NCI-H69 (cell line): Measurements from ENCODE around the gene ZNF497.
"Not testable (repeated sequence)": the region's sequence is repeated elsewhere in the genome, so short reads cannot be mapped to it uniquely, and the experiment has no call there.

Experiments
- DNase-seq: peaks from one replicate; lab custom pipeline; 2025; lab: John Stamatoyannopoulos, UW

The ZNF497 gene

DNA sequence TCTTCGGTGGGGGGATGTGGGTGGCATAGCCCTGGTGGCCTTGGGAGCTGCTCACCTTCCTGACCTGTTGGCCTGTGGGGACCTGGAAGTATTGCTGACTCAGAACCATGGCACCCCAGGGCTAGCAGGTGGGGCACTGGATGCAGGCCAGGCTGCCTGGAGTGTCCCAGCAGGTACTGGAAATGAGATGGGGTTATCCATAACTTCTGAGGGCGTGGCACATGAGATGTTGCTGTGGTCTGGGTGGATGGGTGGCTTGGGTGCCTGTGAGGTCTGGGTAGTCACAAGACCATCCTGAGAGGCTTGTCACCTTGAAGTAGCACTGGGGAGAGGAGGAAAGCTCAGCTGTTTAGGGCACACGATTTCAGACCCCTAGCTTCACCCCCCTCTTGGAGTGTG is 32.3 kb upstream of the ZNF497 start:
- DNase-seq, result peak; percentile 40

GRCh38 chr19:58393725-58394033 is 31.1 kb upstream of the ZNF497 start:
- no peak for DNase-seq

DNA sequence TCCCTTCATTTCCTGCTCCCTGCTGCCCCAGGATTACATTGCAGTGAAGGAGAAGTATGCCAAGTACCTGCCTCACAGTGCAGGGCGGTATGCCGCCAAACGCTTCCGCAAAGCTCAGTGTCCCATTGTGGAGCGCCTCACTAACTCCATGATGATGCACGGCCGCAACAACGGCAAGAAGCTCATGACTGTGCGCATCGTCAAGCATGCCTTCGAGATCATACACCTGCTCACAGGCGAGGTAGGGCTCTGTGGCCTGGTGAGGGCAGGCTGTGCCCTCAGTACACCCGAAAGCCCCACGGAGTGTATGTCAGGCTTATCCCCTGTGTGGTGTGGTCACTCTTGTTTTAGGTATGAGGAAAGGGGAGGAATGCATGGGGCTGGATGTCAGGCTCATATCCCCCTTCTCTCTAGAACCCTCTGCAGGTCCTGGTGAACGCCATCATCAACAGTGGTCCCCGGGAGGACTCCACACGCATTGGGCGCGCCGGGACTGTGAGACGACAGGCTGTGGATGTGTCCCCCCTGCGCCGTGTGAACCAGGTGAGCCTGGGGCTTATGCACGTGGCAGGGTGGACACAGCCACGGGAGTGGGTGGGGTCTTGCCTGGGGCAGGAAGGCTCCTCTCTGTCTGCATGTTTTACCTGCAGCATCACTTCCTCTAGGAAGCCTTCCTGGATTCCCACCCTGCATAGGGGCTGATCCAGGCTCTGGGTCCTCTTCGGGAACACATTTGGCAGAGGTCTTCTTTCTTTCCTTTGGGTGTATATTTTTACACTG is 30.6 kb upstream of the ZNF497 start:
- no peak for DNase-seq

GRCh38 chr19:58388175-58388526 is 25.6 kb upstream of the ZNF497 start:
- no peak for DNase-seq

DNA sequence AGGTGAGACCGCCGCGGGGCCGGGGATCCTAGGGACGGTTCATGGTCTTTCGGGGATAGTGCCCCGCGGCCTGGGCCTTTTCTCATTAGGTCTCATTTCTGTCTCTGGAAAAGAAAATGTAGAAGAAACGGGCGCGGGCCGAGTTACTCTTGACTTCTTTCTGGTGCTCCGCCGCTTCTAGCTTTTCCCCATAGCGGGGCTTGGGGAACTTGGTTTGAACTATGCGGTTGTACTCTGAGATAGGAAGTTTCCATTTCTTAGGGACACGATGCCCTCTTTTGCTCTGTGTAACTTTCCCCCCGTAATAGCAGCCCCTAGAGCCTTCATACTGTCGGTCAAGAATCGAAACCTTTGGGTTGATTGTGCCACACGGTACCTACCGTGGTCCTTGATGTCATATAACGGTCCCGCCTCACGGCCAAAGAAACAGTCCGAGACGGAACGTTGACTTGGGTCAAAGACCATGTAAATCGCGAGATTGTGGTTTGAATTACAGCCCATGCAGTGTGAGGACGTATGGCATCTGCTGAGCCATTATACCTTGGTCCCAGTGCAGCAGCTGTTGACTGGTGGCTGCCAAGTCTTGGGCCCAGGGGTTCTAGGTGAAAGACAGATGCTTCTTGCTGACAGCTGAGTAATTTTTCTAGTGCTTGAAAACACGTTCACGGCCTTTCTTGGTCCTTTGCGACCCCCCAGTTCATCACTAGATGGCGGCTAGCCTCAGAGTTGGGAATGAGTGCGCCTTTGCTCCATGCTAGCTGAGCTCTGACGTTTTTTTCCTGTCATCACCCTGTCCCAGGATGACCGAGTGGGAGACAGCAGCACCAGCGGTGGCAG is 25.0 kb upstream of the ZNF497 start:
- DNase-seq, result peak; percentile 46

DNA sequence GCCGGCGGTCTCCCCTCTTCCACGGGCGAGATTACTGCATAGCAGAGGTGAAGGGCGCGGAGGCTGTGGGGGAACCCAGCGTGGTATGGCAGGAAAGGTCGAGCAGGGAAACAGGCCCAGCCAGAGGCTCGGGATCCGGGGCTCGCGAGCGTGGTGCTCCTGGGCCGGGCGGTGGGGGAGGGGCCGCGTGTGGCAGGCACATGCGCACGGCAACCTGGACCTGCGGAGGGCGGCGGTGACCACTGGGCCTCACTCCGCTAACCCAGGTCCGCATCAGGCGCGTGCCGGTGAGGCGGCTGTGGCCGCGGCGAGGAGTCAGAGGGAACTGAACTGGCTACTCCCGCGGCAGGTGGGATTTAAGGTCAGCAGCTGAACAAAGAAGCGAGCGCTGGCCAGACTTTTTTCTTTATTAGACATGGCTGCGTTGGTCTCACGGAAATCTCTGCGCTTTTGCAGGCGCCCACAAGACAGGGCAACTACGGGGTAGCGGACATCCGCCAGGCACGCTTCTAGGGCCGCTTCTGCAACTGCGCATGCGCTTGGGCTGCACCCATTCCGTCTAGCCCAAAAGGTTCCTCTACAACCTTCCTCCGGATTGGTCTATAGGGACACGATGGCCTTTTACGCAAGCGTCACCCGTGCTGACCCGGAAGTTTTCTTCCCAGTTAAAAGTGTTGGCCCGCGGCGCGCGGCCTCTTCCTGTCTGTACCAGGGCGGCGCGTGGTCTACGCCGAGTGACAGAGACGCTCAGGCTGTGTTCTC is 24.2 kb upstream of the ZNF497 start, which contains the start of gene RPS5:
Gene RPS5, plus strand, starts transcription at position 694 of the 762 bp plus-strand sequence. CDS start 869 bp downstream, outside the sequence.
- peak; percentile 99 for DNase-seq

DNA sequence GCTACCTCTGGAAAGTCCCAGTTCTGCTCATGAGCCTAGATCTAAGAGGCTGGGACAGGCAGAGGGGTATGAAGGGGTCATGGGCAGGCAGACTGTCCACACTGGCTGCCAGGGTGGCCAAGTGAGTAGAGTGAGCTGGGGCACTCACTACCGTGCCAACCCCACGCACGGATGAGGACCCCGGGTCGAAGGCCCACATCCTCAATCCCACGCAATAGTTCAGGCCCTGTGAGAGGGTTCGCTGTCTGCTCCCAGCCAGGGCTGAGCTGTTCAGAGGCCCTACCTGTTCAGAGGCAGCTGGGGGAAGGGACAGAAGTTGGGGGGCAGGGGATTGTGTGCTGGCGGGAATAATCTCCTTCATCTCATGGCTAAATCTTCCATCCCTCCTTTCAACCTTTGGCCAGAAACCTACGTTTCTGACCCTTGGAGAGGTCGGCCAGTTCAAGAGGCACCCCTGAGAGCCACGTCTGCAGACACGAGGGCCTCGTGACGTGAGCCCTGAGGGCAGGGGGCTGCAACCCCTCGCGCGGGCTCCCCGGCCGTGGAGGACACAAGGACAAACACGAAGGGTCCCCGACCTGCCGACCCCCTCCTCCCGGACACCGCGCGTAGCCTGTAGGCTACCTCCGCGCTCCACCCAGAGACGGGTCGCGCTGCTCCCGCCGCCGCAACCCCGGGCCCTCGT is 23.5 kb upstream of the ZNF497 start:
- DNase-seq, result peak; percentile 63

DNA sequence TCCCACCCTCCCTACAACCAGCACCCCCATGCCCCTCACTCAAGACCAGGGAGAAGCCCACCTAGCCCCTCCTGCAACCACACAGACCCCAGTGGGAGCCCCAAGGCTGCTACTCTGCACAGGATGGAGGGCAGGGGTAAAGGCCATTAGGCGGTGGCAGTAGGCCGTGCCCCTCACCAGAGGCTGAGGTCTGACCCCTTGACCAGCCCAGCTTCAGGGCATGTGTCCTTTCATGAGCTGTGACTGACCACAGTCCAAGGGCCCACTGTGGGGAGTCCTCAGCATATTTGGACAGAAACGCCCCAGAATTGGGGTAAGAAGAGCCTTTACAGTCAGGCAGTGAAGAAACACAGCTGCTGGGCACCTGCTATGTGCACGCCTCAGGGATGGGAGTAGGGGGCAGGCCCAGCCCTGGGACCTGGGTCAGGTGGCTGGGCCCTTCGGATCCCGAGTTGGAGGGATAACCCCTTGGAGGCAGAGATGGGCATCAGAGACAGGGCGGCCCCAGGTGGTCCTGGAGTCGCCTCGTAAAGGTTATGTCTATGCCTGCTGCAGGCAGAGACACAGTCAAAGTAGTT is 22.9 kb upstream of the ZNF497 start:
- no peak for DNase-seq

DNA sequence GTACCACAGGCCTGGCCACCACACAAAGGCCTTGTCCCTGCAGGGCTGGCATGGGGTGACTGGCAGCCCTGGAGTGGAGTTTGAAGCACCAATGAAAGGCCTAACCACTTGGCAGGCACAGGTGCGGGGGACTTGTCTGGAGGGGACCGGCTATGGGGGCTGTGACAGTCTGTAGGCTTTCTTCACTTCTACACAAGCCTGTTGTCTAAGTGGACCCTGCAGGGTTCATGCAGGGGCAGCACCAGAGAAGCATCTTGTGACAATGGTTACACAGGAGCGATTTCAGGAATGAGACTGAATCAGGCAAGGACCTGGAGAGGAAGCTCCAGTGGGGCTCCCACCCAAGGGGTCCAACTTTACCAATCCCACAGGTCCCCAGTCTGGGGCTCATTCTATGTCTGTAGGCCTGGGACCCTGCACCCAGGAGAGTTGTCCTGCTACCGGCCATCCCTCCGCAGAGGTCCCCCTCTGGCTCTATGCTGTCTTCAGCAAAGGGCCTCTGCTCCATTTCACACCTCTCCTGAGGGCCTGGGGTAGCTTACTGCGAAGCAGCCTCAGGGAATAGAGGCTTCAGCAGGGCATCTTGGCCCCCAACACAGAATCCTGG is 20.5 kb upstream of the ZNF497 start:
- no peak for DNase-seq

DNA sequence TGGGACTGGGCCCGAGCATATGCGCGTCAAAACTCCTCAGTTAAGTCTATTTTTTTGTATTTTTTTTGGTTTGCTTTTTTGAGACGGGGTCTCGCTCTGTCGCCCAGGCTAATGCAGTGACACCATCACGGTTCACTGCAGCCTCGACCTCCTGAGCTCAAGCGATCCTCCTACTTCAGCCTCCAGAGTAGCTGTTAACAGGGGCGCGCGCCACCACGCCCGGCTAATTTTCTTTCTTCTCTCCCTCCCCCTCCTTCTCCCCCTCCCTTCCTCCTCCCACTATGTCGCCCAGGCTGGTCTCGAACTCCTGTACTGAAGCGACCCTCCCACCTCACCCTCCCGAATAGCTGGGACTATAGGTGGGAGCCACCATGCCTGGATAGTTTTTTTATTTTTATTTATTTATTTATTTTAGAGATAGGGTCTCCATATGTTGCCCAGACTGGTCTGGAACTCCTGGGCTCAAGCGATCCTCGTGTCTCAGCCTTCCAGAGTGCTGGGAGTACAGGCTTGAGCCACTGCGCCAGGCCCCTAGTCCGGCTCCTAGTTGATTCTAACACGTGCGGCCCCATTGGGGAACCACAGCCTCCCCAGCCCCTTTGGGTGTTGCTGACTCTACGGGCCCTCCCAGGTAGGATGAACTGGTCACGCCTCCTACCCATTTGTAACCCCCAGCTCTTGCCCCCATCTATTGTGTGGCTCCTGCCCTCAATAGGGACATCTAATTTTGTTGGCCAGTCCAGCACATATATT is 19.1 kb upstream of the ZNF497 start:
- peak; percentile 57 for DNase-seq

GRCh38 chr19:58380662-58381459 is 18.3 kb upstream of the ZNF497 start, which contains the start of gene ZNF837:
ZNF837 (minus strand) TSS chr19:58381030; CDS start chr19:58369332, 11,698 bp downstream.
- DNase-seq, result peak; percentile 100

- peak; percentile 63 for DNase-seq
These were observed 17.6 kb upstream of the ZNF497 start for GRCh38 chr19:58380037-58380661.

- no peak for DNase-seq
These were observed 16.7 kb upstream of the ZNF497 start for GRCh38 chr19:58379246-58379645.

DNA sequence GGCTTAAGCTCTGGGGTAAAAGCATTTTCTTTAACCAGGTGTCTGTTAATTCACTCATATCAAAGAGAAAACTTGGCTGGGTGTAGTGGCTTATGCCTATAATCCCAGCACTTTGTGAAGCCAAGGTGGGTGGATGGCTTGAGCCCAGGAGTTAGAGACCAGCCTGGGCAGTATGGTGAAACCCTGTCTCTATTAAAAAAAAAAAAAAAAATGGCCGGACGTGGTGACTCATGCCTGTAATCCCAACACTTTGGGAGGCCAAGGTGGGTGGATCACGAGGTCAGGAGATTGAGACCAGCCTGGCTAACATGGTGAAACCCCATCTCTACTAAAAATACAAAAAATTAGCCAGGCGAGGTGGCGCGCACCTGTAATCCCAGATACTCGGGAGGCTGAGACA is 14.2 kb upstream of the ZNF497 start:
- not testable (repeated sequence) for DNase-seq

DNA sequence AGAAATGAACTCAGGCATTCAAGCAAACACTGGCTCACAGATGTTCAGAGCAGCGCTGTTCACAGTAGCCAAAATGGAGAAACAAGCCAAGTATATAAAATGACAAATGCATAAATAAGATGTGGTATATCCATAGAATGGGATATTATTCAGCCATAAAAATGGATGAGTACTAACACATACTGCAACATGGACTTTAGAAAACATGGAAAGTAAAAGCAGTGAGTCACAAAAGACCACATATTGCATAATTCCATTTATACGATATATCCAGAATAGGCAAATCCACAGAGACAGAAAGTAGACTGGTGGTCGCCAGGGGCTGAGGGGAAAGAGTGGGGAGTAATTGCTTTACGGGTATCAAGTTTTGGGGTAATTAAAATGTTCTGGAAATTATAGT is 11.6 kb upstream of the ZNF497 start:
- DNase-seq, result no peak

GRCh38 chr19:58372311-58373133 is 10.0 kb upstream of the ZNF497 start:
- no peak for DNase-seq

- DNase-seq, result no peak
These were observed 6.2 kb upstream of the ZNF497 start for GRCh38 chr19:58368561-58369360.
